B cell (primary cell): ENCODE results near the gene ACTR8. TPM values are rescaled to one million over a fixed set of nuclear protein-coding genes. Genes with fewer than 3 reads are reported as not detected.

ENCODE experiments used
- ATAC-seq: fragments of 200-7000 bp; cut with Tn5 transposase; one replicate; pipeline ENCODE4 v1.10.0; 2021; ENCODE audit warnings: low read depth, mild to moderate bottlenecking, moderate number of reproducible peaks, moderate library complexity
- CTCF ChIA-PET: fragments of 350-600 bp; sonication (Branson Sonifier 250); formaldehyde crosslinking; loops from one replicate; lab custom pipeline; 2021; ENCODE audit warnings: antibody characterized with exemption, inconsistent platforms; lab: Charles Lee
- POLR2A ChIA-PET: fragments of 350-600 bp; sonication (Branson Sonifier 250); formaldehyde crosslinking; loops from one replicate; lab custom pipeline; 2021; ENCODE audit warnings: antibody characterized with exemption; lab: Charles Lee
- DNase-seq: peaks from one replicate; pipeline ENCODE4 v3.0.0; 2013
- H2AFZ ChIP-seq: 2 replicates; pipeline ENCODE4 v1.6.1; 2012; ENCODE audit warnings: mild to moderate bottlenecking, low read depth, low read length; ENCODE audit not compliant: insufficient read depth, poor library complexity, severe bottlenecking
- H3K27ac ChIP-seq, 2 donors: 1 replicate in 1 of 2; 2 replicates in 1 of 2; pipeline ENCODE4 v1.5.1; 2012 to 2013; ENCODE audit warnings: low read length in 2 of 2, mild to moderate bottlenecking in 2 of 2, moderate library complexity in 1 of 2
- H3K27me3 ChIP-seq, 4 experiments: fragments of 200-600 bp in 1 of 4; sonication (generic) in 1 of 4; replicated peaks in 1 of 4; 1 replicate in 2 of 4; 2 replicates in 2 of 4; pipeline versions ENCODE4 v1.6.1 to v1.7.0; 2013 to 2016; ENCODE audit warnings: low read length in 3 of 4, mild to moderate bottlenecking in 2 of 4, mixed read lengths in 1 of 4, moderate library complexity in 1 of 4; ENCODE audit not compliant: insufficient read depth in 4 of 4, control insufficient read depth in 3 of 4; ENCODE audit errors: control extremely low read depth in 1 of 4
- H3K36me3 ChIP-seq, 2 experiments: replicated peaks in 1 of 2; 1 replicate in 1 of 2; 2 replicates in 1 of 2; pipeline versions ENCODE4 v1.6.1 to v1.7.1; 2013; ENCODE audit warnings: low read length in 1 of 2; ENCODE audit not compliant: insufficient read depth in 2 of 2, control insufficient read depth in 1 of 2; ENCODE audit errors: control extremely low read depth in 1 of 2, extremely low read depth in 1 of 2
- H3K4me1 ChIP-seq, 2 donors: fragments of 200-600 bp in 1 of 2; sonication (generic) in 1 of 2; 1 replicate in 1 of 2; 2 replicates in 1 of 2; pipeline versions ENCODE4 v1.5.1 to v1.6.1; 2013 to 2017; ENCODE audit warnings: low read length in 2 of 2; ENCODE audit not compliant: control insufficient read depth in 2 of 2, insufficient read depth in 2 of 2
- H3K4me2 ChIP-seq: replicated peaks from 2 replicates; pipeline ENCODE3; 2012; ENCODE audit warnings: mild to moderate bottlenecking, low read depth, low read length; ENCODE audit not compliant: poor library complexity, severe bottlenecking
- H3K4me3 ChIP-seq, 5 experiments: fragments of 200-600 bp in 1 of 5; sonication (generic) in 1 of 5; 1 replicate in 3 of 5; 2 replicates in 2 of 5; pipeline versions ENCODE4 v1.5.1 to v1.7.0; 2011 to 2016; ENCODE audit warnings: low read length in 4 of 5, mild to moderate bottlenecking in 4 of 5, low read depth in 2 of 5, control low read depth in 1 of 5, moderate library complexity in 1 of 5; ENCODE audit not compliant: insufficient read depth in 1 of 5; ENCODE audit errors: control extremely low read depth in 1 of 5, extremely low read depth in 1 of 5
- H3K79me2 ChIP-seq: fragments of 200-600 bp; sonication (generic); one replicate; pipeline ENCODE4 v1.6.0; 2016; ENCODE audit warnings: low read length; ENCODE audit not compliant: control insufficient read depth, insufficient read depth
- H3K9ac ChIP-seq: fragments of 200-600 bp; sonication (generic); 2 replicates; pipeline ENCODE4 v1.6.1; 2017; ENCODE audit warnings: mild to moderate bottlenecking, low read length, moderate library complexity
- H3K9me3 ChIP-seq, 3 donors: one replicate each; pipeline versions ENCODE4 v1.6.1 to v1.7.1; 2013; ENCODE audit warnings: low read length in 2 of 3; ENCODE audit not compliant: control insufficient read depth in 2 of 3, insufficient read depth in 1 of 3; ENCODE audit errors: control extremely low read depth in 1 of 3
- H4K20me1 ChIP-seq: 2 replicates; pipeline ENCODE4 v1.6.0; 2012; ENCODE audit warnings: mild to moderate bottlenecking, low read length; ENCODE audit not compliant: insufficient read depth, control insufficient read depth, poor library complexity, severe bottlenecking
- H3K27ac Mint-ChIP-seq: one replicate; pipeline ENCODE4 v1.8.0; 2021; ENCODE audit warnings: mixed read lengths
- H3K27me3 Mint-ChIP-seq: one replicate; pipeline ENCODE4 v1.8.0; 2021; ENCODE audit warnings: mixed read lengths
- H3K4me1 Mint-ChIP-seq: one replicate; pipeline ENCODE4 v1.8.0; 2021; ENCODE audit warnings: mixed read lengths
- H3K4me3 Mint-ChIP-seq: one replicate; pipeline ENCODE4 v1.8.0; 2021; ENCODE audit warnings: mixed read lengths
- H3K9me3 Mint-ChIP-seq: one replicate; pipeline ENCODE4 v1.8.0; 2022; ENCODE audit warnings: mixed read lengths; ENCODE audit not compliant: insufficient read depth
- EZH2 ChIP-seq: IDR thresholded peaks from 2 replicates; pipeline ENCODE4 v1.6.1; 2012; ENCODE audit warnings: borderline replicate concordance, low read depth, mild to moderate bottlenecking, moderate library complexity, low read length; ENCODE audit not compliant: insufficient read depth, poor library complexity, severe bottlenecking
- WGBS: methylation state at CpG from one replicate; pipeline ENCODE4 v1.1.5; 2013; ENCODE audit warnings: missing lambda C conversion rate; ENCODE audit not compliant: insufficient coverage; 5-methylcytosine and 5-hydroxymethylcytosine counted together
- intact Hi-C: fragments of 100-400 bp; cut with micrococcal nuclease; formaldehyde crosslinking; loops from one replicate; pipeline ENCODE4 v1.10.0; 2022
- polyA plus RNA-seq: library from polyadenylated mRNA; depleted of rRNA; stranded (reverse); fragments of >200 nt; gene quantifications from 2 replicates; pipeline ENCODE4 v1.2.3, GENCODE V29; 2012
- total RNA-seq, 2 donors: library from RNA; stranded (reverse); fragments of 120-200 nt in 1 of 2; gene quantifications; 1 replicate in 1 of 2; 2 replicates in 1 of 2; pipeline versions ENCODE4 v1.2.3 to v1.2.4, GENCODE V29; 2013 to 2022
- TF ChIP-seq, protein P1 (sequence below): fragments of 200-600 bp; IDR thresholded peaks from one replicate; pipeline ENCODE4 v1.8.0; 2022; ENCODE audit warnings: antibody characterized with exemption, mild to moderate bottlenecking

The ACTR8 gene
- total and polyA plus RNA-seq, 2 donors (not counting 1 experiment from before 2014, with no cell fraction given), result 10.8 to 42.0 TPM

- TF ChIP-seq, protein P1, sequence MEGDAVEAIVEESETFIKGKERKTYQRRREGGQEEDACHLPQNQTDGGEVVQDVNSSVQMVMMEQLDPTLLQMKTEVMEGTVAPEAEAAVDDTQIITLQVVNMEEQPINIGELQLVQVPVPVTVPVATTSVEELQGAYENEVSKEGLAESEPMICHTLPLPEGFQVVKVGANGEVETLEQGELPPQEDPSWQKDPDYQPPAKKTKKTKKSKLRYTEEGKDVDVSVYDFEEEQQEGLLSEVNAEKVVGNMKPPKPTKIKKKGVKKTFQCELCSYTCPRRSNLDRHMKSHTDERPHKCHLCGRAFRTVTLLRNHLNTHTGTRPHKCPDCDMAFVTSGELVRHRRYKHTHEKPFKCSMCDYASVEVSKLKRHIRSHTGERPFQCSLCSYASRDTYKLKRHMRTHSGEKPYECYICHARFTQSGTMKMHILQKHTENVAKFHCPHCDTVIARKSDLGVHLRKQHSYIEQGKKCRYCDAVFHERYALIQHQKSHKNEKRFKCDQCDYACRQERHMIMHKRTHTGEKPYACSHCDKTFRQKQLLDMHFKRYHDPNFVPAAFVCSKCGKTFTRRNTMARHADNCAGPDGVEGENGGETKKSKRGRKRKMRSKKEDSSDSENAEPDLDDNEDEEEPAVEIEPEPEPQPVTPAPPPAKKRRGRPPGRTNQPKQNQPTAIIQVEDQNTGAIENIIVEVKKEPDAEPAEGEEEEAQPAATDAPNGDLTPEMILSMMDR, result no peak
- TF ChIP-seq EZH2, result no peak
- ChIA-PET CTCF (interaction anchor here (1.0 kb wide), 1 partner anchor 9 kb away, joined by 3 read pairs; no protein-coding TSS in a partner anchor), POLR2A (no interaction called here)
- peak; percentile 57 for ATAC-seq
- H3K27me3 Mint-ChIP-seq, result peaks cover 36% of the 10 kb centered on the region
- peaks cover 27% of the 10 kb centered on the region for H3K4me1 Mint-ChIP-seq
- DNase-seq, result peak; percentile 46
- peak within 1 kb of the TSS; percentile 57 for H3K9ac ChIP-seq
- H4K20me1 ChIP-seq, result no peaks in the 10 kb centered on the region
- no peaks in the 10 kb centered on the region for H3K9me3 Mint-ChIP-seq
- H3K4me1 ChIP-seq, result peaks cover 14 to 21% of the 10 kb centered on the region in 2 donors
- WGBS, result 5% methylated on average over 91 of the region's 91 CpGs
- H3K4me3 Mint-ChIP-seq, result peak within 1 kb of the TSS; percentile 80
- intact Hi-C loops, result no loop called here
- no peaks in the 10 kb centered on the region for H3K79me2 ChIP-seq
- peaks cover 0 to 8% (median 0%) of the 10 kb centered on the region in 3 donors for H3K9me3 ChIP-seq
- peaks cover 0 to 52% (median 15%) of the 10 kb centered on the region in 4 experiments for H3K27me3 ChIP-seq
- peak within 1 kb of the TSS; percentile 87 for H3K4me2 ChIP-seq
- peak within 1 kb of the TSS; percentile 62 for H2AFZ ChIP-seq
- H3K36me3 ChIP-seq, result no peaks in the 10 kb centered on the region
- H3K27ac Mint-ChIP-seq, result no peak within 1 kb of the TSS
- H3K27ac ChIP-seq, result no peak within 1 kb of the TSS
- peak within 1 kb of the TSS; percentile 11 to 63 (median 48) for H3K4me3 ChIP-seq
Measured at GRCh38 chr3:53846134-53846850, 35.7 kb downstream of the ACTR8 start, which contains the start of the genes CHDH and IL17RB. Gene CHDH, minus strand, starts transcription at chr3:53846419. Its CDS starts 22,411 bp downstream, at chr3:53824008. Gene IL17RB, plus strand, starts transcription at chr3:53846568. Its CDS starts 21 bp downstream, at chr3:53846589.

GRCh38 chr3:53845881-53846133 is 36.1 kb downstream of the ACTR8 start:
- Histone ChIP-seq H3K9me3 (peaks cover 0 to 8% (median 0%) of the 10 kb centered on the region in 3 donors), H3K4me3 (peak overlapping the region; percentile 11 to 63 (median 48)), H4K20me1 (no peaks in the 10 kb centered on the region), H3K4me1 (peaks cover 14 to 21% of the 10 kb centered on the region in 2 donors), H3K36me3 (no peaks in the 10 kb centered on the region), H3K27ac (no peak overlapping the region), H3K79me2 (no peaks in the 10 kb centered on the region), H3K4me2 (peak overlapping the region; percentile 87), H3K9ac (peak overlapping the region; percentile 57), H3K27me3 (peaks cover 0 to 52% (median 15%) of the 10 kb centered on the region in 4 experiments), H2AFZ (peak overlapping the region; percentile 62)
- ChIA-PET POLR2A (no interaction called here), CTCF (interaction anchor here (1.0 kb wide), 1 partner anchor 8 kb away, joined by 3 read pairs; no protein-coding TSS in a partner anchor)
- TF ChIP-seq, protein P1, result no peak
- no peak for TF ChIP-seq EZH2
- DNase-seq (no peak), ATAC-seq (no peak)
- Mint-ChIP-seq H3K9me3 (no peaks in the 10 kb centered on the region), H3K27ac (no peak overlapping the region), H3K27me3 (peaks cover 36% of the 10 kb centered on the region), H3K4me1 (peaks cover 27% of the 10 kb centered on the region), H3K4me3 (peak overlapping the region; percentile 80)
- under 1% methylated on average over 34 of the region's 34 CpGs for WGBS
- intact Hi-C loops, result no loop called here
